GM12891 (cell line): Measurements from ENCODE around the gene KIF3C.

ENCODE experiments used
- POLR2A ChIP-seq: IDR thresholded peaks from 2 replicates; pipeline ENCODE4 v1.6.1; 2011; ENCODE audit warnings: low read depth, low read length, control low read depth
- POLR2AphosphoS5 ChIP-seq: IDR thresholded peaks from 2 replicates; pipeline ENCODE4 v1.6.1; 2011; ENCODE audit warnings: low read depth, low read length, control low read depth
- POU2F2 ChIP-seq: IDR thresholded peaks from 2 replicates; pipeline ENCODE4 v1.6.1; 2011; ENCODE audit warnings: low read depth, mild to moderate bottlenecking, control low read depth, low read length, moderate library complexity
- SPI1 ChIP-seq: IDR thresholded peaks from 2 replicates; pipeline ENCODE4 v1.6.1; 2011; ENCODE audit warnings: low read depth, low read length, control low read depth

- TF ChIP-seq POLR2AphosphoS5 (no peak), POLR2A (no peak), SPI1 (no peak), POU2F2 (no peak)
Observed at GRCh38 chr2:25991965-25992364, 9.7 kb upstream of the KIF3C start.
